Esophagus muscularis mucosa (tissue), 3 donors: Measurements from ENCODE around the gene SYNDIG1.

Source experiments
- POLR2A ChIP-seq: fragments of 450-650 bp; IDR thresholded peaks from one replicate; pipeline ENCODE4 v1.6.1; 2017; ENCODE audit warnings: antibody characterized with exemption, moderate library complexity, mild to moderate bottlenecking, low read depth
- POLR2AphosphoS5 ChIP-seq, 2 donors: sonication (generic); formaldehyde crosslinking; IDR thresholded peaks; one replicate each; pipeline ENCODE4 v1.6.1; 2017; ENCODE audit warnings: antibody characterized with exemption in 2 of 2
- TF ChIP-seq, protein P1 (sequence below), 3 experiments: fragments of 200-600 bp in 2 of 3; fragments of 450-650 bp in 1 of 3; sonication (generic) in 2 of 3; IDR thresholded peaks; one replicate each; pipeline ENCODE4 v1.5.1; 2017 to 2019; ENCODE audit warnings: antibody characterized with exemption in 3 of 3, mild to moderate bottlenecking in 2 of 3, moderate library complexity in 1 of 3

DNA sequence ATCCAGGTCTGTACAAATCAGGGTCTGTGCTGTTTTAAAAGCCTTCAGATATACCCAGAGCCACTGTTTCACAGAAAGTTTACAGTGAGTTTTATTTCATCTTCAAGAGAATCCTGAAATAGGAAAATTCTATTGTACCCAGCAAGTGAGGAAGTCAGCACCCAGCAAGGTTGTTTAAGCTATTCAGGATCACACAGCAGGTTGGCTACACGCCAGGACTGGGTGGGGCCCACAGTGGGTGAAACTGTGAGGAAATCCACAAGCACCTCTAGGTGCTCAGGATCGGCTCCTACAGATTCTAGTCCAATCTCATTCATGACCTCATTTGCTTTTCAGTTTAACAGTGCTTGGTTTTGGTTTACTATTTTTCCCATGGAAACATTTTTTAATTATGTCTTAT is 128.9 kb downstream of the SYNDIG1 start:
- TF ChIP-seq, protein P1, sequence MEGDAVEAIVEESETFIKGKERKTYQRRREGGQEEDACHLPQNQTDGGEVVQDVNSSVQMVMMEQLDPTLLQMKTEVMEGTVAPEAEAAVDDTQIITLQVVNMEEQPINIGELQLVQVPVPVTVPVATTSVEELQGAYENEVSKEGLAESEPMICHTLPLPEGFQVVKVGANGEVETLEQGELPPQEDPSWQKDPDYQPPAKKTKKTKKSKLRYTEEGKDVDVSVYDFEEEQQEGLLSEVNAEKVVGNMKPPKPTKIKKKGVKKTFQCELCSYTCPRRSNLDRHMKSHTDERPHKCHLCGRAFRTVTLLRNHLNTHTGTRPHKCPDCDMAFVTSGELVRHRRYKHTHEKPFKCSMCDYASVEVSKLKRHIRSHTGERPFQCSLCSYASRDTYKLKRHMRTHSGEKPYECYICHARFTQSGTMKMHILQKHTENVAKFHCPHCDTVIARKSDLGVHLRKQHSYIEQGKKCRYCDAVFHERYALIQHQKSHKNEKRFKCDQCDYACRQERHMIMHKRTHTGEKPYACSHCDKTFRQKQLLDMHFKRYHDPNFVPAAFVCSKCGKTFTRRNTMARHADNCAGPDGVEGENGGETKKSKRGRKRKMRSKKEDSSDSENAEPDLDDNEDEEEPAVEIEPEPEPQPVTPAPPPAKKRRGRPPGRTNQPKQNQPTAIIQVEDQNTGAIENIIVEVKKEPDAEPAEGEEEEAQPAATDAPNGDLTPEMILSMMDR (IDR thresholded peaks at IDR 0.05), result no peak
- TF ChIP-seq POLR2AphosphoS5 (IDR thresholded peaks at IDR 0.05), result no peak
- no peak for TF ChIP-seq POLR2A
